ENCODE results near the gene ZNF280A. TPM values are rescaled to one million over a fixed set of nuclear protein-coding genes. Genes with fewer than 3 reads are reported as not detected.
A peak's percentile ranks its signal among the peaks of the same experiment; 100 is the strongest.

Gene ZNF280A
- polyA plus RNA-seq, 3 donors, result not detected

GRCh38 chr22:22548317-22548716 lies 28.2 kb upstream of the ZNF280A start:
- no peaks in the 10 kb centered on the region for H3K27me3 ChIP-seq (ENCODE audit: control insufficient read depth in 2 of 2, insufficient read depth in 2 of 2, low read length in 2 of 2)
- H2AFZ ChIP-seq (ENCODE audit: insufficient read depth, low read depth, low read length, poor library complexity, severe bottlenecking), result peak overlapping the region; percentile 18
- H3K4me2 ChIP-seq (replicated peaks; ENCODE audit: extremely low read depth, low read length, poor library complexity, severe bottlenecking), result no peak overlapping the region
- no peaks in the 10 kb centered on the region for H3K36me3 ChIP-seq (replicated peaks in 1 of 2; ENCODE audit: control insufficient read depth in 1 of 2, insufficient read depth in 2 of 2, low read length in 2 of 2)
- peaks cover 29 to 31% of the 10 kb centered on the region in 2 donors for H3K4me1 ChIP-seq (ENCODE audit: control insufficient read depth in 1 of 2, insufficient read depth in 2 of 2, low read length in 2 of 2)
- H3K79me2 ChIP-seq (ENCODE audit: insufficient read depth, low read length), result no peaks in the 10 kb centered on the region
- H3K9me3 ChIP-seq (replicated peaks in 1 of 2; ENCODE audit: control insufficient read depth in 1 of 2, insufficient read depth in 1 of 2, low read length in 2 of 2), result no peaks in the 10 kb centered on the region
- no peaks in the 10 kb centered on the region for H4K20me1 ChIP-seq (ENCODE audit: insufficient read depth, low read length)
- no peaks in the 10 kb centered on the region for H3K9me3 Mint-ChIP-seq
- no peaks in the 10 kb centered on the region for H3K36me3 Mint-ChIP-seq
- no peaks in the 10 kb centered on the region for H3K27me3 Mint-ChIP-seq (ENCODE audit: low read depth in 3 of 3)
- H3K4me3 Mint-ChIP-seq, result no peak overlapping the region
- H3K4me3 ChIP-seq (replicated peaks in 1 of 3; ENCODE audit: low read depth in 2 of 3, low read length in 3 of 3), result no peak overlapping the region
- no peak overlapping the region for H3K27ac ChIP-seq (ENCODE audit: low read depth in 1 of 2, low read length in 2 of 2)
- no peak for DNase-seq
- H3K9ac ChIP-seq (ENCODE audit: insufficient read depth, low read length, poor library complexity, severe bottlenecking), result no peak overlapping the region
- H3K4me1 Mint-ChIP-seq, result peaks cover 30% of the 10 kb centered on the region
- no CpG with 5 or more reads among the region's 9 CpGs for WGBS (ENCODE audit: insufficient coverage)
- no peak overlapping the region for H3K27ac Mint-ChIP-seq
- no peak for TF ChIP-seq CTCF (IDR thresholded peaks at IDR 0.05)
- intact Hi-C loops (cut with micrococcal nuclease), result no loop called here

GRCh38 chr22:22547692-22548300 lies 27.7 kb upstream of the ZNF280A start:
- TF ChIP-seq CTCF (IDR thresholded peaks at IDR 0.05), result no peak
- H4K20me1 ChIP-seq (ENCODE audit: insufficient read depth, low read length), result no peaks in the 10 kb centered on the region
- H3K4me2 ChIP-seq (replicated peaks; ENCODE audit: extremely low read depth, low read length, poor library complexity, severe bottlenecking), result no peak overlapping the region
- Mint-ChIP-seq H3K4me3 (no peak overlapping the region), H3K9me3 (no peaks in the 10 kb centered on the region), H3K27ac (peak overlapping the region in 3 of 7 donors; percentile 5 to 59 (median 51)), H3K27me3 (ENCODE audit: low read depth in 3 of 3) (peaks cover 0 to 2% (median 0%) of the 10 kb centered on the region in 3 donors), H3K36me3 (no peaks in the 10 kb centered on the region), H3K4me1 (peaks cover 30% of the 10 kb centered on the region)
- H3K27ac ChIP-seq (ENCODE audit: low read depth in 1 of 2, low read length in 2 of 2), result no peak overlapping the region
- no peak overlapping the region for H3K4me3 ChIP-seq (replicated peaks in 1 of 3; ENCODE audit: low read depth in 2 of 3, low read length in 3 of 3)
- H3K9ac ChIP-seq (ENCODE audit: insufficient read depth, low read length, poor library complexity, severe bottlenecking), result no peak overlapping the region
- H3K4me1 ChIP-seq (ENCODE audit: control insufficient read depth in 1 of 2, insufficient read depth in 2 of 2, low read length in 2 of 2), result peaks cover 29 to 31% of the 10 kb centered on the region in 2 donors
- peak overlapping the region; percentile 18 for H2AFZ ChIP-seq (ENCODE audit: insufficient read depth, low read depth, low read length, poor library complexity, severe bottlenecking)
- intact Hi-C loops (cut with micrococcal nuclease), result no loop called here
- no peaks in the 10 kb centered on the region for H3K79me2 ChIP-seq (ENCODE audit: insufficient read depth, low read length)
- WGBS (ENCODE audit: insufficient coverage), result 25% methylated on average over 2 of the region's 3 CpGs
- no peaks in the 10 kb centered on the region for H3K36me3 ChIP-seq (replicated peaks in 1 of 2; ENCODE audit: control insufficient read depth in 1 of 2, insufficient read depth in 2 of 2, low read length in 2 of 2)
- DNase-seq, result peak in 2 of 3 donors; percentile 10 to 25
- no peaks in the 10 kb centered on the region for H3K9me3 ChIP-seq (replicated peaks in 1 of 2; ENCODE audit: control insufficient read depth in 1 of 2, insufficient read depth in 1 of 2, low read length in 2 of 2)
- H3K27me3 ChIP-seq (ENCODE audit: control insufficient read depth in 2 of 2, insufficient read depth in 2 of 2, low read length in 2 of 2), result no peaks in the 10 kb centered on the region

All from CD14-positive monocyte (primary cell).